Ovary (tissue), 9 donors: ENCODE data around the gene R3HCC1L. TPM values are rescaled to one million over a fixed set of nuclear protein-coding genes. Genes with fewer than 3 reads are reported as not detected.
"Not testable (repeated sequence)": the region's sequence is repeated elsewhere in the genome, so short reads cannot be mapped to it uniquely, and the experiment has no call there.

Experiments
- DNase-seq, 5 donors: peaks; one replicate each; pipeline ENCODE4 v3.0.0-alpha.2; 2019 to 2020
- H3K27ac ChIP-seq, 2 donors: fragments of 200-600 bp; one replicate each; pipeline versions ENCODE4 v1.5.1 to v1.8.0; 2019 to 2022
- H3K27me3 ChIP-seq: fragments of 200-600 bp; one replicate; pipeline ENCODE4 v1.8.0; 2022
- H3K36me3 ChIP-seq: fragments of 200-600 bp; sonication (generic); one replicate; pipeline ENCODE4 v1.5.1; 2019
- H3K4me1 ChIP-seq: one replicate; pipeline ENCODE4 v1.8.1; 2013; ENCODE audit warnings: mild to moderate bottlenecking, moderate library complexity; ENCODE audit not compliant: insufficient read depth
- H3K4me3 ChIP-seq: fragments of 200-600 bp; sonication (generic); one replicate; pipeline ENCODE4 v1.5.1; 2017
- H3K9me3 ChIP-seq, 2 donors: fragments of 200-600 bp in 1 of 2; sonication (generic) in 1 of 2; one replicate each; pipeline versions ENCODE4 v1.5.1 to v1.8.1; 2013 to 2019; ENCODE audit warnings: mild to moderate bottlenecking in 1 of 2, moderate library complexity in 1 of 2
- CTCF ChIP-seq, 3 donors: fragments of 450-650 bp in 2 of 3; fragments of 200-600 bp in 1 of 3; IDR thresholded peaks; one replicate each; pipeline versions ENCODE4 v1.5.1 to v1.8.0; 2016 to 2022; ENCODE audit warnings: antibody characterized with exemption in 3 of 3, mild to moderate bottlenecking in 1 of 3
- EP300 ChIP-seq: sonication (generic); formaldehyde crosslinking; IDR thresholded peaks from one replicate; pipeline ENCODE4 v1.6.1; 2017; ENCODE audit warnings: antibody characterized with exemption
- POLR2A ChIP-seq: fragments of 450-650 bp; IDR thresholded peaks from one replicate; pipeline ENCODE4 v1.6.1; 2017; ENCODE audit warnings: antibody characterized with exemption, mild to moderate bottlenecking, moderate library complexity
- WGBS, 3 donors: extraction: QIAGEN DNeasy Blood & Tissue Kit in 1 of 3; methylation state at CpG; one replicate each; pipeline versions ENCODE4 v1.1.5 to v1.1.7; 2013 to 2017; 5-methylcytosine and 5-hydroxymethylcytosine counted together
- intact Hi-C, 4 donors: fragments of 100-400 bp; cut with DNase I; formaldehyde crosslinking; loops; one replicate each; pipeline versions ENCODE4 v1.11.0 to v1.15.1; 2022 to 2023
- polyA plus RNA-seq, 2 donors: library from polyadenylated mRNA; stranded (reverse); fragments of 200-250 nt in 1 of 2; fragments of 350-450 nt in 1 of 2; fragmentation: Illumina TruSeq in 1 of 2; extraction: RNeasy Lipid Tissue Mini Kit (QIAGEN cat#74804) in 1 of 2; gene quantifications; one replicate each; pipeline ENCODE4 v1.2.3, GENCODE V29; 2013 to 2014
- total RNA-seq, 7 donors: library from RNA; depleted of rRNA in 2 of 7; stranded (reverse); fragments of >200 nt in 2 of 7; fragmentation: NEBNext Ultra II Directional in 3 of 7; extraction: Animal tissue kit (Norgen Biotek cat#: 25700) in 3 of 7; gene quantifications; one replicate each; pipeline versions ENCODE4 v1.1.0 to v1.2.4, GENCODE V29; 2016 to 2023
- donor health status: DM: no; HTN: no; CAD: no; lungs with moderate emphysema.
- donor health status: DM: no; HTN: no; CAD: no.
- donor health status: Bipolar disorder and iron deficiency.
- donor health status: DM: yes; HTN: yes; CAD: no.
- donor health status: DM: no; HTN: no; CAD: no.
- donor health status: DM: yes; HTN: yes; CAD: no.

R3HCC1L gene
- total and polyA plus RNA-seq, 9 donors, result 7.4 to 10.8 (median 9.1) TPM

- no peaks in the 10 kb centered on the region for H3K9me3 ChIP-seq
- H3K27ac ChIP-seq, result no peak overlapping the region
- no peak for DNase-seq
- no peaks in the 10 kb centered on the region for H3K4me1 ChIP-seq
- 82 to 94% (median 90%) methylated on average over 5 of the region's 5 CpGs for WGBS, 3 donors
- intact Hi-C loops, result no loop called here
- TF ChIP-seq POLR2A (no peak), EP300 (no peak), CTCF (IDR thresholded peaks at IDR 0.05) (no peak)
- H3K36me3 ChIP-seq, result no peaks in the 10 kb centered on the region
- no peaks in the 10 kb centered on the region for H3K27me3 ChIP-seq
- H3K4me3 ChIP-seq, result no peak overlapping the region
Observed at GRCh38 chr10:98150544-98150943, 16.1 kb downstream of the R3HCC1L start.

- H3K4me1 ChIP-seq, H3K9me3 ChIP-seq, intact Hi-C loops, H3K4me3 ChIP-seq, H3K27ac ChIP-seq, H3K36me3 ChIP-seq, DNase-seq, H3K27me3 ChIP-seq: not testable (repeated sequence)
- WGBS, 3 donors, result 94 to 99% (median 95%) methylated on average over 14 to 29 of the region's 30 CpGs
Observed at GRCh38 chr10:98152778-98153177, 18.3 kb downstream of the R3HCC1L start.

GRCh38 chr10:98153213-98153958, 18.9 kb downstream of the R3HCC1L start:
- intact Hi-C loops, H3K4me3 ChIP-seq: not testable (repeated sequence)
- 45 to 68% (median 63%) methylated on average over 8 of the region's 8 CpGs for WGBS, 3 donors

GRCh38 chr10:98154076-98154475, 19.6 kb downstream of the R3HCC1L start:
- no peak for DNase-seq
- Histone ChIP-seq H3K9me3 (no peaks in the 10 kb centered on the region), H3K4me3 (no peak overlapping the region), H3K27ac (no peak overlapping the region), H3K36me3 (no peaks in the 10 kb centered on the region), H3K4me1 (peaks cover 3% of the 10 kb centered on the region), H3K27me3 (no peaks in the 10 kb centered on the region)
- intact Hi-C loops, result no loop called here
- TF ChIP-seq CTCF (IDR thresholded peaks at IDR 0.05) (no peak), EP300 (no peak), POLR2A (no peak)
- 79 to 85% (median 81%) methylated on average over 3 of the region's 3 CpGs for WGBS, 3 donors

More at GRCh38 chr10:98153213-98153958, 18.9 kb downstream of the R3HCC1L start:
- H3K27ac ChIP-seq, DNase-seq, H3K9me3 ChIP-seq, H3K4me1 ChIP-seq, H3K36me3 ChIP-seq, H3K27me3 ChIP-seq: not testable (repeated sequence)

- H3K4me1 ChIP-seq, result peaks cover 3% of the 10 kb centered on the region
- TF ChIP-seq POLR2A (no peak), EP300 (no peak), CTCF (IDR thresholded peaks at IDR 0.05) (no peak)
- H3K27me3 ChIP-seq, result no peaks in the 10 kb centered on the region
- H3K36me3 ChIP-seq, result no peaks in the 10 kb centered on the region
- DNase-seq, result no peak
- 58 to 80% (median 60%) methylated on average over 1 of the region's 1 CpG for WGBS, 3 donors
- no peak overlapping the region for H3K27ac ChIP-seq
- no peak overlapping the region for H3K4me3 ChIP-seq
- no peaks in the 10 kb centered on the region for H3K9me3 ChIP-seq
- intact Hi-C loops, result no loop called here
Observed at GRCh38 chr10:98158576-98158975, 24.1 kb downstream of the R3HCC1L start.
